AG04449 (cell line): ENCODE results near the gene JTB.

Source experiments
- CTCF ChIA-PET: fragments of 350-600 bp; formaldehyde crosslinking; extraction: SDS; loops from one replicate; lab custom pipeline; 2021; ENCODE audit warnings: antibody characterized with exemption; lab: Yijun Ruan, JAX
- POLR2A ChIA-PET: fragments of 400-600, 350-600 bp; formaldehyde crosslinking; extraction: SDS; loops from one replicate; lab custom pipeline; 2020; ENCODE audit warnings: antibody characterized with exemption, inconsistent platforms; lab: Yijun Ruan, JAX
- DNase-seq: peaks from one replicate; pipeline ENCODE4 v3.0.0-alpha.2; 2010; ENCODE audit warnings: low read depth, low spot score
- H3K4me3 ChIP-seq: 2 replicates; pipeline ENCODE4 v1.5.1; 2011; ENCODE audit warnings: low read depth, mild to moderate bottlenecking, control low read depth, low read length
- TF ChIP-seq, protein P1 (sequence below): IDR thresholded peaks from one replicate; pipeline ENCODE4 v1.5.1; 2011; ENCODE audit warnings: mild to moderate bottlenecking, moderate library complexity, low read length, control low read depth, inconsistent platforms; ENCODE audit not compliant: insufficient read depth; ENCODE audit errors: missing control alignments

JTB gene

DNA sequence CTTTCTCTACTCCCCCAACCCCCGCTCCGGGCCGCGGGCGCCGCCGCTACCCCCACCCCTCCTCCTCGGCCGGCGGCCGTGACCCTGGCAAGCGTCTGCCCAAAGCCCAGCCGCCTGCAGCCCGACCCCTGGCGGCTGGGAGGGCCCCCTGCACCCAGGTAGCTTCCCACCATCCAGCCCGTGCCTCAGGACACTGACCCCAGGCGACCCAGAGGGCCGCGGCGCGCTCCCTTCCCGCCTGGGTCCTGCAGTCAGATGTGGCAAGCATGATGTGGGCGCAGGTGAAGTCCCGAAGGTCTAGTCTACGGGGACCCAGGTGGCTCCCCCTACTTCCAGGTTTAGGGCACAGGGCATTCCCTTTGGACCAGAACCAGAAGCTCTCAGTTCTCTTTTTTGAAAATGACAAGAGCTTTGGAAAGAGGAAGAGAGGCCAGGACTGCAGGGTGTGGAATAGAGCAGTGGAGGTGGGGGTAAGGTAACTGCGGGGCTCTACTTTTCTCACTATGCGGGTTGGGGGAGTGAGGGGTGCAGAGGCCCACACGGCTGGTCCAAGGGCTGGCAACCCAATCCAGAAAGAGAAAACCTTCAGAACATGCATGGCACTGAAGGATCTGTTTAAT lies 30.7 kb downstream of the JTB start, which contains the start of gene DENND4B:
DENND4B (minus strand) TSS at position 97 of the 620 bp plus-strand sequence. CDS start 2,344 bp downstream, outside the sequence.
- TF ChIP-seq, protein P1, sequence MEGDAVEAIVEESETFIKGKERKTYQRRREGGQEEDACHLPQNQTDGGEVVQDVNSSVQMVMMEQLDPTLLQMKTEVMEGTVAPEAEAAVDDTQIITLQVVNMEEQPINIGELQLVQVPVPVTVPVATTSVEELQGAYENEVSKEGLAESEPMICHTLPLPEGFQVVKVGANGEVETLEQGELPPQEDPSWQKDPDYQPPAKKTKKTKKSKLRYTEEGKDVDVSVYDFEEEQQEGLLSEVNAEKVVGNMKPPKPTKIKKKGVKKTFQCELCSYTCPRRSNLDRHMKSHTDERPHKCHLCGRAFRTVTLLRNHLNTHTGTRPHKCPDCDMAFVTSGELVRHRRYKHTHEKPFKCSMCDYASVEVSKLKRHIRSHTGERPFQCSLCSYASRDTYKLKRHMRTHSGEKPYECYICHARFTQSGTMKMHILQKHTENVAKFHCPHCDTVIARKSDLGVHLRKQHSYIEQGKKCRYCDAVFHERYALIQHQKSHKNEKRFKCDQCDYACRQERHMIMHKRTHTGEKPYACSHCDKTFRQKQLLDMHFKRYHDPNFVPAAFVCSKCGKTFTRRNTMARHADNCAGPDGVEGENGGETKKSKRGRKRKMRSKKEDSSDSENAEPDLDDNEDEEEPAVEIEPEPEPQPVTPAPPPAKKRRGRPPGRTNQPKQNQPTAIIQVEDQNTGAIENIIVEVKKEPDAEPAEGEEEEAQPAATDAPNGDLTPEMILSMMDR, result peak; percentile 98
- ChIA-PET POLR2A (interaction anchor here (0.5 to 2.4 kb wide), 9 partner anchors 10 to 319 kb away, joined by 3 to 18 read pairs (median 8); partner anchors contain the start of genes CREB3L4, GATAD2B, RAB13 and RPS27), CTCF (interaction anchor here (0.6 to 4.5 kb wide), 40 partner anchors 9 to 594 kb away, joined by 3 to 83 read pairs (median 5); partner anchors contain the start of genes CREB3L4, CRTC2, GATAD2B and JTB)
- no peak for DNase-seq
- peak within 1 kb of the TSS; percentile 77 for H3K4me3 ChIP-seq

DNA sequence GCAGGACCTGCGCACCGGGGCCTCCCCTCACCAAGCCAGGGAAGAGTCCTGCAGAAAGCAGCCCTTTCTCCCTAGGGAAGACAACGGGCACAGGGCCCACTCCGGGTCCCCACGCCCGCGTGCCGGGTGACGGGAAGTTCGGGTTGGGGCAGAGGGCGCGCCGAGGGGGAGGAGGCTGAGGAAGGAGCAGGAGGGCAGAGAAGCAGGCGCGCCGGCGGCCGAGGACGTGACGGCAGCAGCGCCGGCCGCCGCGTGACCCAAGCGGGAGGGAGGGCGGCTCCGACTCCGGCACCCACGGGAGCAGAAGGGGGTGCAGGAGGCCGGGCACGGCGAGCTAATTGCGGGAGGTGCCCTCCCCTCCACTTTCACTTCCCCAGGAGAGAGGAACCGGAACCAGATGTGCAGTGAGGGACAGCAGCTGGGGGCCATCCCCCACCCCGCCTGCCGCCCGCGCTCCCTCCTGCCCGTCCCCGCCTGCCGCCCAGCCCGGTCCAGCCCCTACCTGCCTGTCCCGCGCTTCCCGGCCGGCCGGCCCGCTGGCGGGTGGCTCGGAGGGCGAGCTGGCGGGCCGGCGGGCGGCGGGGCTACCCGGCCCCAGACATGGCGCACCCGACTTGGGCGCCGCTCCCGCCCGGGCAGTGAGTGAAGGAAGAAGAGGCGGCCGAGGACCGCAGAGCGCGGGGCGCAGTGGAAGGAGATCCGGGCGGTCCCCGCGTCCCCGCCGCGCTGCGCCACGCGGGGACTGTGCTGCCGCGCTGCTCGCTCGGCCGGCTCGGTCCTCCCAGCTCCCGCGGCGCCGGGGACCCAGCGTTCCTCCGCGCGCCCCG lies 31.5 kb downstream of the JTB start:
- TF ChIP-seq, protein P1, result no peak
- ChIA-PET CTCF (interaction anchor here (0.6 to 4.5 kb wide), 37 partner anchors 9 to 593 kb away, joined by 3 to 83 read pairs (median 6); partner anchors contain the start of genes CREB3L4, CRTC2, GATAD2B and JTB), POLR2A (interaction anchor here (0.6 to 2.4 kb wide), 10 partner anchors 11 to 319 kb away, joined by 3 to 18 read pairs (median 6); partner anchors contain the start of genes CREB3L4, GATAD2B, JTB and RAB13)
- DNase-seq, result no peak
- peak overlapping the region; percentile 77 for H3K4me3 ChIP-seq

DNA sequence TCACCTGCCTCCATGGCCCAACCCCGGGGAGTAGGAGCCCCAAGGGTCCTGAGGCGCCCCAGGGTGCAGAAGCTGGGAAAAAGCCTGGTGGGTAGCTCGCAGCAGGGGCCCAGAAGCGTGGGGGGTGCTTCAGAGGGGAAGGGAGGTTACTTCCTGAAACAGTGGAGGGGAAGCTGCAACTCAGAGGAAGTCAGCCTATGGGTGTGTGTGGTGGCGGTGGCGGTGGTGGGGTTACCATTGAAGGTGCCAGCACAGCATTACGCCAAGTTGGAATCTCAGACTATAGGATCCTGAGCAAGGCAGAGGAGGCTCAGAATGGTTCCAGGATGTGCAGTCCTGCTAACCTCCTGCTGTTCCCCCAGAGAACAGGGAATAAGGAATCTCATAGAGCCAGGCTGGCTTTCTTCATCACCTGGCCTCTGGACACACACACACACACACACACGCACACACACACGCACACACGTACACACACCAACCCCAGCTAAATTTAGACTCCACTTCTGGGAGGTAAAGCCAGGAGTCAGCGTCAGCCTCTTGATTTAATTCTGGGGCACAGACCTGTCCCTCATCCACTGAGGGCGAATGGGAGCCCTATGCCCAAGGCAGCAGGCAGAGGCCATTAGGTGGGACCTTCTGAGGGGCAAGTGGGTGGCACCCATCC lies 32.2 kb downstream of the JTB start:
- ChIA-PET CTCF (interaction anchor here (1.4 to 4.5 kb wide), 20 partner anchors 8 to 154 kb away, joined by 3 to 83 read pairs (median 10); partner anchors contain the start of genes CREB3L4, CRTC2, GATAD2B and JTB), POLR2A (interaction anchor here (0.6 to 2.4 kb wide), 7 partner anchors 12 to 32 kb away, joined by 3 to 18 read pairs (median 8); partner anchors contain the start of genes CREB3L4, GATAD2B, JTB and SLC39A1)
- no peak for DNase-seq
- TF ChIP-seq, protein P1, result no peak
- H3K4me3 ChIP-seq, result peak overlapping the region; percentile 77

DNA sequence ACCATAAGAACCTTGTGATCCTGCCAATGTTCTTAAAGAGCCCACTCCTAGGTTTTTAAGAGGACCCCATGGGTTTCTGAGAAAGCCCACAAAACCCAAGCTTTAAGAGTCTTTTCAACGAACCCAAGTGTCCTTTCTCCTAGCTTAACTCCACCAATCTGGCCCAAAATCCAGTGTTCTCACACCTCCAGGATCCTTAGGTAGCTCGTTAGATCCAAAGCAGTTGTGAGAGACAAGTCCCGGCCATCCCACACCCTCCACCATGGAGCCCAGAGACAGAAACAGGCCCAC lies 32.7 kb downstream of the JTB start:
- POLR2A ChIA-PET, result interaction anchor here (2.4 kb wide), 1 partner anchor 18 kb away, joined by 14 read pairs; the partner anchor contains the start of gene SLC39A1
- DNase-seq, result no peak
- H3K4me3 ChIP-seq, result peak overlapping the region; percentile 77
- CTCF ChIA-PET, result interaction anchor here (1.4 to 4.5 kb wide), 11 partner anchors 8 to 153 kb away, joined by 3 to 83 read pairs (median 11); partner anchors contain the start of genes CREB3L4, CRTC2, GATAD2B and RAB13
- TF ChIP-seq, protein P1, result no peak

DNA sequence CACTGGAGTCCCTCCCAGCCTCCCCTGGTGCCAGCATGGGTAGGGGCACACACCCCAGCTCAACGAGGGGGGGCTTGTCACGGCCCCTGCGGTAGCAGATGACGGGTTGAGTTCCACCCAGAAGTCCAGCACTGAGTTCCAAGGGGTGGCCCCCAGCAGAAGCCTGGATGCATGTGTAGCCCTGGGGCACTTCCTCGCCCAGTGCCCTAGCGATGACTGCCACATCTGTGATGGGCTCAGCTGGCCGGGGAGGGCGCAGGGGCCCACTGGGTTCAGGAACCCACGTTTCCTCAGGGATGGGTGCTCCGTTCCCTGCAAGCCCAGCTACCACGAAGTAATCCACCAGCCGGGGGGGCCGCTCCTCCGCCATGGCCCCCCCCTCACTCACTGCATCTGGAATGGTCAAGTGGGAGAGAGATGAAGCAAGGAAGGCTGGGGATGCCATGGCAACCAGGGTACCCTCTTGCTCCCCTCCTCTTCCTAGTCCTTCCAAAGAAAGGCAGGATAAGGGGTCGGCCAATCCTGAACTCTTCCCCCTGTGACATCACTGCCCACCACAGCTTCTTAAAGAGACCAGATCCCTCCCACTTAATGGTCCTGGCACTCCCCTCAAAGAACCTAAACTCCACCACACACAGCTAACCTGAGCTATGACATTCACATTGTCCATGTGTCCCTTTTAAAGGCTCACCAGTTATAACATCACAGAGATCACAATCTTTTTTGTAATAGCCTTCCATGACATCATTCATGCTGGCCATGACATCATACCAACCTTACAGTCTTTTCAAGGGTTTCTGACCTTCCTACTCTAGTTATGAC lies 33.3 kb downstream of the JTB start:
- TF ChIP-seq, protein P1, result no peak
- CTCF ChIA-PET, result interaction anchor here (1.1 to 4.5 kb wide), 10 partner anchors 9 to 153 kb away, joined by 3 to 83 read pairs (median 15); partner anchors contain the start of genes CREB3L4, CRTC2, GATAD2B and RAB13
- no peak for DNase-seq
- H3K4me3 ChIP-seq, result no peak overlapping the region; the same call in 1 of the 2 replicates
- POLR2A ChIA-PET, result interaction anchor here (0.6 to 1.0 kb wide), 4 partner anchors 14 to 50 kb away, joined by 3 to 4 read pairs (median 4); partner anchors contain the start of gene SLC39A1
